Liver (tissue), 9 donors: ENCODE data around the gene KMT5B. TPM values are rescaled to one million over a fixed set of nuclear protein-coding genes. Genes with fewer than 3 reads are reported as not detected.
A peak's percentile ranks its signal among the peaks of the same experiment; 100 is the strongest.

Experiments
- DNase-seq: peaks from one replicate; pipeline ENCODE4 v3.0.0-alpha.2; 2017; ENCODE audit warnings: low spot score
- H3K27ac ChIP-seq, 2 donors: one replicate each; pipeline ENCODE4 v1.7.0; 2013; ENCODE audit warnings: inconsistent platforms in 2 of 2, low read length in 2 of 2, control low read depth in 1 of 2, low read depth in 1 of 2, mild to moderate bottlenecking in 1 of 2
- H3K27me3 ChIP-seq, 4 donors: one replicate each; pipeline versions ENCODE4 v1.6.1 to v1.7.0; 2013; ENCODE audit warnings: low read length in 3 of 4, inconsistent platforms in 1 of 4, mild to moderate bottlenecking in 1 of 4, moderate library complexity in 1 of 4; ENCODE audit not compliant: control insufficient read depth in 4 of 4, insufficient read depth in 4 of 4
- H3K36me3 ChIP-seq, 4 donors: one replicate each; pipeline versions ENCODE4 v1.6.1 to v1.7.0; 2013; ENCODE audit warnings: low read length in 3 of 4, mild to moderate bottlenecking in 3 of 4, low read depth in 1 of 4, moderate library complexity in 1 of 4; ENCODE audit not compliant: control insufficient read depth in 4 of 4, insufficient read depth in 3 of 4
- H3K4me1 ChIP-seq, 4 donors: one replicate each; pipeline versions ENCODE4 v1.6.1 to v1.7.0; 2013; ENCODE audit warnings: low read length in 3 of 4, mild to moderate bottlenecking in 3 of 4, moderate library complexity in 1 of 4; ENCODE audit not compliant: control insufficient read depth in 4 of 4, insufficient read depth in 4 of 4
- H3K4me3 ChIP-seq, 3 donors: one replicate each; pipeline versions ENCODE4 v1.6.1 to v1.7.0; 2013; ENCODE audit warnings: low read length in 3 of 3, control low read depth in 1 of 3, low read depth in 1 of 3, mild to moderate bottlenecking in 1 of 3
- H3K9ac ChIP-seq, 2 donors: one replicate each; pipeline ENCODE4 v1.7.0; 2013; ENCODE audit warnings: low read length in 2 of 2, mild to moderate bottlenecking in 2 of 2, moderate library complexity in 2 of 2, control low read depth in 1 of 2, low read depth in 1 of 2
- H3K9me3 ChIP-seq, 4 donors: one replicate each; pipeline versions ENCODE4 v1.6.1 to v1.7.0; 2013; ENCODE audit warnings: low read length in 3 of 4; ENCODE audit not compliant: control insufficient read depth in 4 of 4
- ATF3 ChIP-seq: IDR thresholded peaks from 2 replicates; pipeline ENCODE4 v1.6.1; 2016; ENCODE audit warnings: antibody characterized with exemption
- EGR1 ChIP-seq, 2 donors: IDR thresholded peaks; 2 replicates each; pipeline ENCODE4 v1.6.1; 2016 to 2018; ENCODE audit warnings: antibody characterized with exemption in 2 of 2, low read depth in 2 of 2
- FOXA1 ChIP-seq: IDR thresholded peaks from 2 replicates; pipeline ENCODE4 v1.6.1; 2016; ENCODE audit warnings: antibody characterized with exemption
- FOXA2 ChIP-seq: IDR thresholded peaks from 2 replicates; pipeline ENCODE4 v1.6.1; 2016; ENCODE audit warnings: antibody characterized with exemption
- HNF4A ChIP-seq, 2 donors: conservative IDR thresholded peaks; 2 replicates each; pipeline ENCODE4 v1.6.1; 2016; ENCODE audit warnings: antibody characterized with exemption in 2 of 2, mild to moderate bottlenecking in 2 of 2
- HNF4G ChIP-seq: IDR thresholded peaks from 2 replicates; pipeline ENCODE4 v1.6.1; 2016; ENCODE audit warnings: antibody characterized with exemption
- JUND ChIP-seq, 2 donors: IDR thresholded peaks; 2 replicates each; pipeline ENCODE4 v1.6.1; 2016; ENCODE audit warnings: antibody characterized with exemption in 2 of 2
- MAX ChIP-seq: IDR thresholded peaks from 2 replicates; pipeline ENCODE4 v1.6.1; 2016; ENCODE audit warnings: antibody characterized with exemption
- NR2F2 ChIP-seq: IDR thresholded peaks from 2 replicates; pipeline ENCODE4 v1.6.1; 2016; ENCODE audit warnings: antibody characterized with exemption
- RAD21 ChIP-seq, 2 donors: IDR thresholded peaks; 2 replicates each; pipeline ENCODE4 v1.6.1; 2016; ENCODE audit warnings: antibody characterized with exemption in 2 of 2, mild to moderate bottlenecking in 2 of 2
- RXRA ChIP-seq, 2 donors: IDR thresholded peaks; 2 replicates each; pipeline ENCODE4 v1.6.1; 2017 to 2018; ENCODE audit warnings: antibody characterized with exemption in 2 of 2, mild to moderate bottlenecking in 1 of 2
- SP1 ChIP-seq: IDR thresholded peaks from 2 replicates; pipeline ENCODE4 v1.6.1; 2018; ENCODE audit warnings: antibody characterized with exemption, mild to moderate bottlenecking
- TAF1 ChIP-seq: conservative IDR thresholded peaks from 2 replicates; pipeline ENCODE4 v1.6.1; 2016; ENCODE audit warnings: antibody characterized with exemption, mild to moderate bottlenecking
- YY1 ChIP-seq: IDR thresholded peaks from 2 replicates; pipeline ENCODE4 v1.6.1; 2016; ENCODE audit warnings: antibody characterized with exemption, mild to moderate bottlenecking
- WGBS: extraction: QIAGEN DNeasy Blood & Tissue Kit; methylation state at CpG from one replicate; pipeline ENCODE4 v1.1.7; 2013; 5-methylcytosine and 5-hydroxymethylcytosine counted together
- polyA plus RNA-seq, 2 donors: library from polyadenylated mRNA; stranded (reverse) in 1 of 2; unstranded in 1 of 2; fragments of 200-250 nt in 1 of 2; fragments of >200 nt in 1 of 2; fragmentation: Nextera tagmentation in 1 of 2; extraction: Ambion mirVana in 1 of 2; gene quantifications; one replicate each; pipeline versions ENCODE4 v1.2.1 to v1.2.3, GENCODE V29; 2013 to 2015
- total RNA-seq, 2 donors: library from RNA; depleted of rRNA; stranded (reverse); fragments of >200 nt; gene quantifications; one replicate each; pipeline ENCODE4 v1.2.3, GENCODE V29; 2014
- TF ChIP-seq, protein P1 (sequence below): fragments of 150-350 bp; IDR thresholded peaks from 2 replicates; pipeline ENCODE4 v1.5.1; 2017; ENCODE audit warnings: improper control_type of control experiment, low read depth, low read length; ENCODE audit not compliant: missing input control
- TF ChIP-seq, protein P2 (sequence below): IDR thresholded peaks from 2 replicates; pipeline ENCODE4 v1.6.1; 2016; ENCODE audit warnings: antibody characterized with exemption, mild to moderate bottlenecking
- TF ChIP-seq, protein P3 (sequence below): IDR thresholded peaks from 2 replicates; pipeline ENCODE4 v1.6.1; 2016; ENCODE audit warnings: antibody characterized with exemption
- donor health status: healthy.
- donor health status: healthy.
- donor health status: healthy.
- donor health status: healthy.
- donor health status: healthy.

KMT5B gene
- total and polyA plus RNA-seq, 4 donors: 8.7 to 33.8 (median 14.8) TPM

DNA sequence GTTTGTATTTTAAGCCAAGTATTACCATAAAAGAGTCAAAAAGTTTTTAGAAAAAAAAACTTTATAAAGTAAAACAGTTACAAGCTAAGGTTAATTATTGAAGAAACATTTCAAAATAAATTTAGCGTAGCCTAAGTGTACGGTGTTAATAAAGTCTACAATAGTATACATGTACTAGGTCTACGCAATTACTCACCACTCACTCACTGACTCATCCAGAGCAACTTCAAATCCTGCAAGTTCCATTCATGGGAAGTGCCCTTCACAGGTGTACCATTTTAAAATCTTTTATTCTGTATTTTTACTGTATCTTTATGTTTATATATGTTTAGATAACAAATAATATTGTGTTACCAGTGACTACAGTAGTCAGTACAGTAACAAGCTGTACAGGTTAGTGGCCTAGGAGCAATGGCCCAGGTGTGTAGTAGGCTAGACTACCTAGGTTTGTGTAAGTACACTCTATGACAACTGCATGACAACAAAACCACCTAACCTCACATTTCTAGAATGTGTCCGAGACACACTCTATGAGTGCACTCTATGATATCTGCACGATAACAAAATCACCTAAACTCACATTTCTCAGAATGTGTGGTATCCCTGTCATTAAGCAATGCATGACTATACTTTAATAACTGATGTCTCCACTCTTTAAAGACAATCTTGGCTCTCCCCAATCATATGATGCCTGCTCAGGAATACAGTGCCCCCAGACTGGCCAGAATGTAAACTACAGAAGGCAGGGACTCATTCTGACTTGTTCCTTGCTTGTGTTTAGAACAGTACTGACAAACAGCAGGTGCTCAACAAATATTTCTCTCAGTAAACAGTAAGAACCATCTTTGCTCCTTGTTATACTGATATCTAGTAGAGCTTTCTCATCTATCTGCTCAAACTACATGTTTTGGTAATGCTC is 21.2 kb downstream of the KMT5B start:
- Histone ChIP-seq H3K4me1 (peaks cover 2 to 15% (median 9%) of the 10 kb centered on the region in 4 donors), H3K4me3 (no peak overlapping the region), H3K27me3 (no peaks in the 10 kb centered on the region), H3K27ac (no peak overlapping the region), H3K9me3 (no peaks in the 10 kb centered on the region), H3K9ac (peak overlapping the region in 1 of 2 donors; percentile 27), H3K36me3 (peaks cover 0 to 2% (median under 1%) of the 10 kb centered on the region in 4 donors)
- no peak for DNase-seq
- WGBS: 67% methylated on average over 5 of the region's 5 CpGs
- TF ChIP-seq RXRA (IDR thresholded peaks at IDR 0.05) (no peak), HNF4A (conservative IDR thresholded peaks at IDR 0.05) (no peak), EGR1 (IDR thresholded peaks at IDR 0.05; ENCODE audit: low read depth in 2 of 2) (no peak), FOXA2 (no peak), JUND (IDR thresholded peaks at IDR 0.05) (no peak), TAF1 (no peak), HNF4G (no peak), NR2F2 (no peak), ATF3 (no peak), RAD21 (IDR thresholded peaks at IDR 0.05) (no peak), YY1 (no peak), FOXA1 (no peak), SP1 (no peak), MAX (no peak)
- TF ChIP-seq, protein P1, sequence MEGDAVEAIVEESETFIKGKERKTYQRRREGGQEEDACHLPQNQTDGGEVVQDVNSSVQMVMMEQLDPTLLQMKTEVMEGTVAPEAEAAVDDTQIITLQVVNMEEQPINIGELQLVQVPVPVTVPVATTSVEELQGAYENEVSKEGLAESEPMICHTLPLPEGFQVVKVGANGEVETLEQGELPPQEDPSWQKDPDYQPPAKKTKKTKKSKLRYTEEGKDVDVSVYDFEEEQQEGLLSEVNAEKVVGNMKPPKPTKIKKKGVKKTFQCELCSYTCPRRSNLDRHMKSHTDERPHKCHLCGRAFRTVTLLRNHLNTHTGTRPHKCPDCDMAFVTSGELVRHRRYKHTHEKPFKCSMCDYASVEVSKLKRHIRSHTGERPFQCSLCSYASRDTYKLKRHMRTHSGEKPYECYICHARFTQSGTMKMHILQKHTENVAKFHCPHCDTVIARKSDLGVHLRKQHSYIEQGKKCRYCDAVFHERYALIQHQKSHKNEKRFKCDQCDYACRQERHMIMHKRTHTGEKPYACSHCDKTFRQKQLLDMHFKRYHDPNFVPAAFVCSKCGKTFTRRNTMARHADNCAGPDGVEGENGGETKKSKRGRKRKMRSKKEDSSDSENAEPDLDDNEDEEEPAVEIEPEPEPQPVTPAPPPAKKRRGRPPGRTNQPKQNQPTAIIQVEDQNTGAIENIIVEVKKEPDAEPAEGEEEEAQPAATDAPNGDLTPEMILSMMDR: no peak
- TF ChIP-seq, protein P2, sequence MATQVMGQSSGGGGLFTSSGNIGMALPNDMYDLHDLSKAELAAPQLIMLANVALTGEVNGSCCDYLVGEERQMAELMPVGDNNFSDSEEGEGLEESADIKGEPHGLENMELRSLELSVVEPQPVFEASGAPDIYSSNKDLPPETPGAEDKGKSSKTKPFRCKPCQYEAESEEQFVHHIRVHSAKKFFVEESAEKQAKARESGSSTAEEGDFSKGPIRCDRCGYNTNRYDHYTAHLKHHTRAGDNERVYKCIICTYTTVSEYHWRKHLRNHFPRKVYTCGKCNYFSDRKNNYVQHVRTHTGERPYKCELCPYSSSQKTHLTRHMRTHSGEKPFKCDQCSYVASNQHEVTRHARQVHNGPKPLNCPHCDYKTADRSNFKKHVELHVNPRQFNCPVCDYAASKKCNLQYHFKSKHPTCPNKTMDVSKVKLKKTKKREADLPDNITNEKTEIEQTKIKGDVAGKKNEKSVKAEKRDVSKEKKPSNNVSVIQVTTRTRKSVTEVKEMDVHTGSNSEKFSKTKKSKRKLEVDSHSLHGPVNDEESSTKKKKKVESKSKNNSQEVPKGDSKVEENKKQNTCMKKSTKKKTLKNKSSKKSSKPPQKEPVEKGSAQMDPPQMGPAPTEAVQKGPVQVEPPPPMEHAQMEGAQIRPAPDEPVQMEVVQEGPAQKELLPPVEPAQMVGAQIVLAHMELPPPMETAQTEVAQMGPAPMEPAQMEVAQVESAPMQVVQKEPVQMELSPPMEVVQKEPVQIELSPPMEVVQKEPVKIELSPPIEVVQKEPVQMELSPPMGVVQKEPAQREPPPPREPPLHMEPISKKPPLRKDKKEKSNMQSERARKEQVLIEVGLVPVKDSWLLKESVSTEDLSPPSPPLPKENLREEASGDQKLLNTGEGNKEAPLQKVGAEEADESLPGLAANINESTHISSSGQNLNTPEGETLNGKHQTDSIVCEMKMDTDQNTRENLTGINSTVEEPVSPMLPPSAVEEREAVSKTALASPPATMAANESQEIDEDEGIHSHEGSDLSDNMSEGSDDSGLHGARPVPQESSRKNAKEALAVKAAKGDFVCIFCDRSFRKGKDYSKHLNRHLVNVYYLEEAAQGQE: no peak

GRCh38 chr11:68189888-68190287 is 23.2 kb downstream of the KMT5B start:
- no peaks in the 10 kb centered on the region for H3K27me3 ChIP-seq
- H3K4me3 ChIP-seq: no peak overlapping the region
- H3K27ac ChIP-seq: no peak overlapping the region
- no peak for TF ChIP-seq SP1
- TF ChIP-seq, protein P3, sequence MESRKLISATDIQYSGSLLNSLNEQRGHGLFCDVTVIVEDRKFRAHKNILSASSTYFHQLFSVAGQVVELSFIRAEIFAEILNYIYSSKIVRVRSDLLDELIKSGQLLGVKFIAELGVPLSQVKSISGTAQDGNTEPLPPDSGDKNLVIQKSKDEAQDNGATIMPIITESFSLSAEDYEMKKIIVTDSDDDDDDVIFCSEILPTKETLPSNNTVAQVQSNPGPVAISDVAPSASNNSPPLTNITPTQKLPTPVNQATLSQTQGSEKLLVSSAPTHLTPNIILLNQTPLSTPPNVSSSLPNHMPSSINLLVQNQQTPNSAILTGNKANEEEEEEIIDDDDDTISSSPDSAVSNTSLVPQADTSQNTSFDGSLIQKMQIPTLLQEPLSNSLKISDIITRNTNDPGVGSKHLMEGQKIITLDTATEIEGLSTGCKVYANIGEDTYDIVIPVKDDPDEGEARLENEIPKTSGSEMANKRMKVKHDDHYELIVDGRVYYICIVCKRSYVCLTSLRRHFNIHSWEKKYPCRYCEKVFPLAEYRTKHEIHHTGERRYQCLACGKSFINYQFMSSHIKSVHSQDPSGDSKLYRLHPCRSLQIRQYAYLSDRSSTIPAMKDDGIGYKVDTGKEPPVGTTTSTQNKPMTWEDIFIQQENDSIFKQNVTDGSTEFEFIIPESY: no peak
- no peak for TF ChIP-seq JUND (IDR thresholded peaks at IDR 0.05)
- TF ChIP-seq FOXA2: no peak
- no peak for TF ChIP-seq EGR1 (IDR thresholded peaks at IDR 0.05; ENCODE audit: low read depth in 2 of 2)
- no peak for TF ChIP-seq NR2F2
- H3K36me3 ChIP-seq: peaks cover 0 to 7% (median 6%) of the 10 kb centered on the region in 4 donors
- DNase-seq: no peak
- WGBS: 94% methylated on average over 3 of the region's 3 CpGs
- H3K9ac ChIP-seq: no peak overlapping the region
- no peaks in the 10 kb centered on the region for H3K9me3 ChIP-seq
- peaks cover 4 to 16% (median 8%) of the 10 kb centered on the region in 4 donors for H3K4me1 ChIP-seq
